ENCODE results near the gene MRTFA.

- TF ChIP-seq, protein P1, sequence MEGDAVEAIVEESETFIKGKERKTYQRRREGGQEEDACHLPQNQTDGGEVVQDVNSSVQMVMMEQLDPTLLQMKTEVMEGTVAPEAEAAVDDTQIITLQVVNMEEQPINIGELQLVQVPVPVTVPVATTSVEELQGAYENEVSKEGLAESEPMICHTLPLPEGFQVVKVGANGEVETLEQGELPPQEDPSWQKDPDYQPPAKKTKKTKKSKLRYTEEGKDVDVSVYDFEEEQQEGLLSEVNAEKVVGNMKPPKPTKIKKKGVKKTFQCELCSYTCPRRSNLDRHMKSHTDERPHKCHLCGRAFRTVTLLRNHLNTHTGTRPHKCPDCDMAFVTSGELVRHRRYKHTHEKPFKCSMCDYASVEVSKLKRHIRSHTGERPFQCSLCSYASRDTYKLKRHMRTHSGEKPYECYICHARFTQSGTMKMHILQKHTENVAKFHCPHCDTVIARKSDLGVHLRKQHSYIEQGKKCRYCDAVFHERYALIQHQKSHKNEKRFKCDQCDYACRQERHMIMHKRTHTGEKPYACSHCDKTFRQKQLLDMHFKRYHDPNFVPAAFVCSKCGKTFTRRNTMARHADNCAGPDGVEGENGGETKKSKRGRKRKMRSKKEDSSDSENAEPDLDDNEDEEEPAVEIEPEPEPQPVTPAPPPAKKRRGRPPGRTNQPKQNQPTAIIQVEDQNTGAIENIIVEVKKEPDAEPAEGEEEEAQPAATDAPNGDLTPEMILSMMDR (IDR thresholded peaks at IDR 0.05), result no peak
- no peak for TF ChIP-seq POLR2A (IDR thresholded peaks at IDR 0.05)
Measured at GRCh38 chr22:40635043-40635939, 1.2 kb downstream of the MRTFA start.

Measured in lower leg skin (tissue), 3 donors.